H9 (cell line): ENCODE results near the gene PTPN22. TPM values are rescaled to one million over a fixed set of nuclear protein-coding genes. Genes with fewer than 3 reads are reported as not detected.

Experiments
- DNase-seq: peaks from one replicate; pipeline ENCODE4 v3.0.0-alpha.2; 2017
- H2AFZ ChIP-seq: one replicate; pipeline ENCODE4 v1.6.1; 2013; ENCODE audit warnings: mild to moderate bottlenecking, low read length, control low read depth, moderate library complexity
- H2AK5ac ChIP-seq: 2 replicates; pipeline ENCODE4 v1.6.1; 2013; ENCODE audit warnings: low read length, control low read depth, mixed read lengths; ENCODE audit not compliant: insufficient read length
- H2BK120ac ChIP-seq: one replicate; pipeline ENCODE4 v1.6.1; 2013; ENCODE audit warnings: low read depth, mild to moderate bottlenecking, low read length, control low read depth, inconsistent platforms; ENCODE audit not compliant: poor library complexity, severe bottlenecking
- H2BK12ac ChIP-seq: 2 replicates; pipeline ENCODE4 v1.6.1; 2013; ENCODE audit warnings: low read length, control low read depth, mixed read lengths, low read depth; ENCODE audit not compliant: insufficient read length
- H2BK15ac ChIP-seq: 2 replicates; pipeline ENCODE4 v1.6.1; 2013; ENCODE audit warnings: low read depth, low read length, control low read depth
- H2BK20ac ChIP-seq: one replicate; pipeline ENCODE4 v1.6.1; 2013; ENCODE audit warnings: low read depth, mild to moderate bottlenecking, low read length, control low read depth, inconsistent platforms; ENCODE audit not compliant: poor library complexity, severe bottlenecking
- H2BK5ac ChIP-seq: 2 replicates; pipeline ENCODE4 v1.6.1; 2013; ENCODE audit warnings: low read length, control low read depth, mixed read lengths; ENCODE audit not compliant: insufficient read length
- H3K14ac ChIP-seq: 2 replicates; pipeline ENCODE4 v1.6.1; 2013; ENCODE audit warnings: low read length, control low read depth; ENCODE audit not compliant: insufficient read depth
- H3K18ac ChIP-seq: 2 replicates; pipeline ENCODE4 v1.6.1; 2013; ENCODE audit warnings: low read depth, mild to moderate bottlenecking, mixed read lengths, low read length, control low read depth; ENCODE audit not compliant: insufficient read length
- H3K23ac ChIP-seq: 2 replicates; pipeline ENCODE4 v1.6.1; 2013; ENCODE audit warnings: low read length, control low read depth, mixed read lengths, low read depth; ENCODE audit not compliant: insufficient read length
- H3K23me2 ChIP-seq: 2 replicates; pipeline ENCODE4 v1.6.1; 2013; ENCODE audit warnings: low read depth, mild to moderate bottlenecking, mixed read lengths, low read length, control low read depth; ENCODE audit not compliant: insufficient read length, poor library complexity, severe bottlenecking
- H3K27ac ChIP-seq: 2 replicates; pipeline ENCODE4 v1.5.1; 2013; ENCODE audit warnings: low read length, control low read depth, mixed read lengths, low read depth; ENCODE audit not compliant: insufficient read length
- H3K27me3 ChIP-seq: 2 replicates; pipeline ENCODE4 v1.6.1; 2013; ENCODE audit warnings: low read length, control low read depth, inconsistent platforms; ENCODE audit not compliant: insufficient read depth
- H3K4ac ChIP-seq: 2 replicates; pipeline ENCODE4 v1.6.1; 2013; ENCODE audit warnings: low read depth, mild to moderate bottlenecking, control low read depth, inconsistent platforms, low read length, moderate library complexity
- H3K4me1 ChIP-seq: 2 replicates; pipeline ENCODE4 v1.6.1; 2013; ENCODE audit warnings: low read length, control low read depth, inconsistent platforms; ENCODE audit not compliant: insufficient read depth
- H3K4me2 ChIP-seq: 2 replicates; pipeline ENCODE4 v1.6.1; 2013; ENCODE audit warnings: low read length, control low read depth, mixed read lengths; ENCODE audit not compliant: insufficient read length, insufficient read depth
- H3K56ac ChIP-seq: 2 replicates; pipeline ENCODE4 v1.6.1; 2013; ENCODE audit warnings: low read depth, mild to moderate bottlenecking, mixed read lengths, low read length, control low read depth; ENCODE audit not compliant: insufficient read length
- H3K79me1 ChIP-seq: 2 replicates; pipeline ENCODE4 v1.6.1; 2013; ENCODE audit warnings: low read depth, mild to moderate bottlenecking, moderate library complexity, low read length, control low read depth, inconsistent platforms; ENCODE audit not compliant: insufficient read depth, poor library complexity, severe bottlenecking
- H3K79me2 ChIP-seq: 2 replicates; pipeline ENCODE4 v1.6.1; 2013; ENCODE audit warnings: low read length, control low read depth, inconsistent platforms; ENCODE audit not compliant: insufficient read depth
- H3K9ac ChIP-seq: 2 replicates; pipeline ENCODE4 v1.6.1; 2013; ENCODE audit warnings: low read length, control low read depth, mixed read lengths; ENCODE audit not compliant: insufficient read length; ENCODE audit errors: extremely low read depth
- H3K9me3 ChIP-seq: one replicate; pipeline ENCODE4 v1.6.1; 2013; ENCODE audit warnings: low read depth, low read length, inconsistent platforms; ENCODE audit not compliant: control insufficient read depth
- H3T11ph ChIP-seq: one replicate; pipeline ENCODE4 v1.6.1; 2013; ENCODE audit warnings: mild to moderate bottlenecking, low read length, control low read depth, inconsistent platforms
- H4K20me1 ChIP-seq: one replicate; pipeline ENCODE4 v1.6.1; 2013; ENCODE audit not compliant: control insufficient read depth, insufficient read length, insufficient read depth
- H4K5ac ChIP-seq: 2 replicates; pipeline ENCODE4 v1.6.1; 2013; ENCODE audit warnings: low read depth, mild to moderate bottlenecking, mixed read lengths, low read length, control low read depth; ENCODE audit not compliant: insufficient read length
- H4K8ac ChIP-seq: replicated peaks from 2 replicates; pipeline ENCODE4 v1.6.1; 2013; ENCODE audit warnings: low read length, control low read depth, mixed read lengths, low read depth; ENCODE audit not compliant: insufficient read length
- H4K91ac ChIP-seq: 2 replicates; pipeline ENCODE4 v1.6.1; 2013; ENCODE audit warnings: low read depth, mild to moderate bottlenecking, moderate library complexity, mixed read lengths, low read length, control low read depth; ENCODE audit not compliant: insufficient read length
- H3K27ac Mint-ChIP-seq, 3 experiments: 2 replicates in 2 of 3; 3 replicates in 1 of 3; pipeline ENCODE4 v1.8.0; 2020 to 2021; ENCODE audit warnings: mixed read lengths in 3 of 3, mild to moderate bottlenecking in 1 of 3, moderate library complexity in 1 of 3
- H3K27me3 Mint-ChIP-seq: 2 replicates; pipeline ENCODE4 v1.8.0; 2021; ENCODE audit warnings: low read depth, mild to moderate bottlenecking, moderate library complexity, mixed read lengths
- H3K36me3 Mint-ChIP-seq, 3 experiments: 2 replicates in 2 of 3; 3 replicates in 1 of 3; pipeline ENCODE4 v1.8.0; 2020 to 2021; ENCODE audit warnings: low read depth in 3 of 3, mixed read lengths in 3 of 3; ENCODE audit not compliant: insufficient read depth in 1 of 3
- H3K4me1 Mint-ChIP-seq, 2 experiments: 2 replicates each; pipeline ENCODE4 v1.8.0; 2020; ENCODE audit warnings: mixed read lengths in 2 of 2
- H3K4me3 Mint-ChIP-seq, 2 experiments: 2 replicates in 1 of 2; 3 replicates in 1 of 2; pipeline ENCODE4 v1.8.0; 2020 to 2021; ENCODE audit warnings: mild to moderate bottlenecking in 2 of 2, mixed read lengths in 2 of 2, moderate library complexity in 1 of 2
- H3K9me3 Mint-ChIP-seq, 2 experiments: 2 replicates in 1 of 2; 3 replicates in 1 of 2; pipeline ENCODE4 v1.8.0; 2020; ENCODE audit warnings: mild to moderate bottlenecking in 2 of 2, mixed read lengths in 2 of 2, moderate library complexity in 1 of 2
- CTCF ChIP-seq: fragments of 200-600 bp; sonication (generic); conservative IDR thresholded peaks from 3 replicates; pipeline ENCODE4 v1.8.0; 2021; ENCODE audit warnings: antibody characterized with exemption, mild to moderate bottlenecking
- WGBS: extraction: QIAGEN DNeasy Blood & Tissue Kit; methylation state at CpG from one replicate; pipeline ENCODE4 v1.1.7; 2013; ENCODE audit warnings: missing lambda C conversion rate, low lambda C conversion rate, mixed read lengths; ENCODE audit not compliant: insufficient read length; ENCODE audit errors: extremely low coverage; 5-methylcytosine and 5-hydroxymethylcytosine counted together
- total RNA-seq: library from RNA; stranded (reverse); gene quantifications from 2 replicates; pipeline ENCODE4 v1.2.1, GENCODE V29; 2021

The PTPN22 gene
- total RNA-seq, 1 experiment from 2014 or later, result not detected

DNA sequence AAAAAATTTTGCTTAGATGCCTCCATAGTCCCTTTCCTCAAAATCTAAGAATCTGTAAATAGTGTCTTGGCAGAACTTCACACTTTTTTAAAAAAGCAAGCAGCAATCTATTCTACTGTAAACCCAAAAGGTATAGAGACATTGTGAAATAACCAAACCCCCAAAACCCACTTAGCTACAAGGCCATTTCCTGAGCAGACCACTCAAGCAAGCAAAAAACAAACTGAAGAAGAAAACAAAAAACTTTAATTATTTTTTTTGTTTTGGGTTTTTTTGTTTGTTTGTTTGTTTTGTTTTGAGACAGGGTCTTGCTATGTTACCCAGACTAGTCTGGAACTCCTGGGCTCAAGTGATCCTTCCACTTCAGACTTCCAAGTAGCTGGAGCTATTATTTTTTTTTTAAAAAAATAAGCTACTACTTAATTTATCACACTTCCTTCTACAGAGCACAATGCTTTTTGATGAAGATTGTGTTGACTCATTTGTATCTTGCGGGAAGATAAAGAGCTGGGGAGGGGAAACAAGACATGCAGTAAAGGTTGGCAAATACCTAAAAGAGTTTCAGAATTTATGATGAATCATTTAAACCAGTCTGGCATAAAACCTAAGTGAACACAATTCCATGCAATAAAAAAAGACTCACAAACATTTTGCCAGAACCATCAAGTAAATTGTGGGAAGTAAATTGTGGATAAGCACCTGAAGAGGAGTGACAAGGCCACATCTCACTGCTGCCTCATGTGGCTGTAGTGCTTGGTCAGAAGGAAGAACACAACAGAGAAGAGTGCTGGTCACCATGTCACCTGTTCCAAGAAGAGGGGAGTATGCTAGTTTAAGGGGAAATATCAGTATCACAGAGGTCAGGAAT is 2.7 kb upstream of the PTPN22 start:
- no peak overlapping the region for H3K9ac ChIP-seq
- H3K23me2 ChIP-seq, result no peaks in the 10 kb centered on the region
- no peak overlapping the region for H3K4me2 ChIP-seq
- H2BK5ac ChIP-seq, result no peak overlapping the region
- no peak overlapping the region for H4K8ac ChIP-seq
- peak; percentile 57 for TF ChIP-seq CTCF
- no peak overlapping the region for H2BK12ac ChIP-seq
- H3K14ac ChIP-seq, result no peak overlapping the region
- H3K36me3 Mint-ChIP-seq, result no peaks in the 10 kb centered on the region
- H2BK15ac ChIP-seq, result no peak overlapping the region
- H3K4me1 Mint-ChIP-seq, result peaks cover 0 to under 1% of the 10 kb centered on the region in 2 experiments; a peak in 1 of 4 replicates
- no peaks in the 10 kb centered on the region for H3K9me3 ChIP-seq
- no peak overlapping the region for H3K18ac ChIP-seq
- peak; percentile 49 for DNase-seq
- no peak overlapping the region for H3K4ac ChIP-seq
- H2BK20ac ChIP-seq, result no peak overlapping the region
- H2AFZ ChIP-seq, result no peak overlapping the region
- no peaks in the 10 kb centered on the region for H3K79me2 ChIP-seq
- H2BK120ac ChIP-seq, result no peak overlapping the region
- no peaks in the 10 kb centered on the region for H4K20me1 ChIP-seq
- H3K79me1 ChIP-seq, result no peaks in the 10 kb centered on the region
- H3K4me3 Mint-ChIP-seq, result no peak overlapping the region
- no peak overlapping the region for H3T11ph ChIP-seq
- WGBS, result no CpG with 5 or more reads among the region's 1 CpG
- H3K4me1 ChIP-seq, result no peaks in the 10 kb centered on the region
- no peak overlapping the region for H2AK5ac ChIP-seq
- no peak overlapping the region for H3K23ac ChIP-seq
- H3K27ac ChIP-seq, result no peak overlapping the region
- no peaks in the 10 kb centered on the region for H3K27me3 ChIP-seq
- H3K56ac ChIP-seq, result no peak overlapping the region
- no peak overlapping the region for H3K27ac Mint-ChIP-seq
- H4K5ac ChIP-seq, result no peak overlapping the region
- no peaks in the 10 kb centered on the region for H3K9me3 Mint-ChIP-seq
- H4K91ac ChIP-seq, result no peak overlapping the region
- no peaks in the 10 kb centered on the region for H3K27me3 Mint-ChIP-seq
